H9 (cell line): Measurements from ENCODE around the gene CPXM2. TPM values are rescaled to one million over a fixed set of nuclear protein-coding genes. Genes with fewer than 3 reads are reported as not detected.

ENCODE experiments used
- DNase-seq: peaks from one replicate; pipeline ENCODE4 v3.0.0-alpha.2; 2017
- H2AFZ ChIP-seq: one replicate; pipeline ENCODE4 v1.6.1; 2013; ENCODE audit warnings: mild to moderate bottlenecking, low read length, control low read depth, moderate library complexity
- H2AK5ac ChIP-seq: 2 replicates; pipeline ENCODE4 v1.6.1; 2013; ENCODE audit warnings: low read length, control low read depth, mixed read lengths; ENCODE audit not compliant: insufficient read length
- H2BK120ac ChIP-seq: one replicate; pipeline ENCODE4 v1.6.1; 2013; ENCODE audit warnings: low read depth, mild to moderate bottlenecking, low read length, control low read depth, inconsistent platforms; ENCODE audit not compliant: poor library complexity, severe bottlenecking
- H2BK12ac ChIP-seq: 2 replicates; pipeline ENCODE4 v1.6.1; 2013; ENCODE audit warnings: low read length, control low read depth, mixed read lengths, low read depth; ENCODE audit not compliant: insufficient read length
- H2BK15ac ChIP-seq: 2 replicates; pipeline ENCODE4 v1.6.1; 2013; ENCODE audit warnings: low read depth, low read length, control low read depth
- H2BK20ac ChIP-seq: one replicate; pipeline ENCODE4 v1.6.1; 2013; ENCODE audit warnings: low read depth, mild to moderate bottlenecking, low read length, control low read depth, inconsistent platforms; ENCODE audit not compliant: poor library complexity, severe bottlenecking
- H2BK5ac ChIP-seq: 2 replicates; pipeline ENCODE4 v1.6.1; 2013; ENCODE audit warnings: low read length, control low read depth, mixed read lengths; ENCODE audit not compliant: insufficient read length
- H3K14ac ChIP-seq: 2 replicates; pipeline ENCODE4 v1.6.1; 2013; ENCODE audit warnings: low read length, control low read depth; ENCODE audit not compliant: insufficient read depth
- H3K18ac ChIP-seq: 2 replicates; pipeline ENCODE4 v1.6.1; 2013; ENCODE audit warnings: low read depth, mild to moderate bottlenecking, mixed read lengths, low read length, control low read depth; ENCODE audit not compliant: insufficient read length
- H3K23ac ChIP-seq: 2 replicates; pipeline ENCODE4 v1.6.1; 2013; ENCODE audit warnings: low read length, control low read depth, mixed read lengths, low read depth; ENCODE audit not compliant: insufficient read length
- H3K23me2 ChIP-seq: 2 replicates; pipeline ENCODE4 v1.6.1; 2013; ENCODE audit warnings: low read depth, mild to moderate bottlenecking, mixed read lengths, low read length, control low read depth; ENCODE audit not compliant: insufficient read length, poor library complexity, severe bottlenecking
- H3K27ac ChIP-seq: 2 replicates; pipeline ENCODE4 v1.5.1; 2013; ENCODE audit warnings: low read length, control low read depth, mixed read lengths, low read depth; ENCODE audit not compliant: insufficient read length
- H3K27me3 ChIP-seq: 2 replicates; pipeline ENCODE4 v1.6.1; 2013; ENCODE audit warnings: low read length, control low read depth, inconsistent platforms; ENCODE audit not compliant: insufficient read depth
- H3K4ac ChIP-seq: 2 replicates; pipeline ENCODE4 v1.6.1; 2013; ENCODE audit warnings: low read depth, mild to moderate bottlenecking, control low read depth, inconsistent platforms, low read length, moderate library complexity
- H3K4me1 ChIP-seq: 2 replicates; pipeline ENCODE4 v1.6.1; 2013; ENCODE audit warnings: low read length, control low read depth, inconsistent platforms; ENCODE audit not compliant: insufficient read depth
- H3K4me2 ChIP-seq: 2 replicates; pipeline ENCODE4 v1.6.1; 2013; ENCODE audit warnings: low read length, control low read depth, mixed read lengths; ENCODE audit not compliant: insufficient read length, insufficient read depth
- H3K56ac ChIP-seq: 2 replicates; pipeline ENCODE4 v1.6.1; 2013; ENCODE audit warnings: low read depth, mild to moderate bottlenecking, mixed read lengths, low read length, control low read depth; ENCODE audit not compliant: insufficient read length
- H3K79me1 ChIP-seq: 2 replicates; pipeline ENCODE4 v1.6.1; 2013; ENCODE audit warnings: low read depth, mild to moderate bottlenecking, moderate library complexity, low read length, control low read depth, inconsistent platforms; ENCODE audit not compliant: insufficient read depth, poor library complexity, severe bottlenecking
- H3K79me2 ChIP-seq: 2 replicates; pipeline ENCODE4 v1.6.1; 2013; ENCODE audit warnings: low read length, control low read depth, inconsistent platforms; ENCODE audit not compliant: insufficient read depth
- H3K9ac ChIP-seq: 2 replicates; pipeline ENCODE4 v1.6.1; 2013; ENCODE audit warnings: low read length, control low read depth, mixed read lengths; ENCODE audit not compliant: insufficient read length; ENCODE audit errors: extremely low read depth
- H3K9me3 ChIP-seq: one replicate; pipeline ENCODE4 v1.6.1; 2013; ENCODE audit warnings: low read depth, low read length, inconsistent platforms; ENCODE audit not compliant: control insufficient read depth
- H3T11ph ChIP-seq: one replicate; pipeline ENCODE4 v1.6.1; 2013; ENCODE audit warnings: mild to moderate bottlenecking, low read length, control low read depth, inconsistent platforms
- H4K20me1 ChIP-seq: one replicate; pipeline ENCODE4 v1.6.1; 2013; ENCODE audit not compliant: control insufficient read depth, insufficient read length, insufficient read depth
- H4K5ac ChIP-seq: 2 replicates; pipeline ENCODE4 v1.6.1; 2013; ENCODE audit warnings: low read depth, mild to moderate bottlenecking, mixed read lengths, low read length, control low read depth; ENCODE audit not compliant: insufficient read length
- H4K8ac ChIP-seq: replicated peaks from 2 replicates; pipeline ENCODE4 v1.6.1; 2013; ENCODE audit warnings: low read length, control low read depth, mixed read lengths, low read depth; ENCODE audit not compliant: insufficient read length
- H4K91ac ChIP-seq: 2 replicates; pipeline ENCODE4 v1.6.1; 2013; ENCODE audit warnings: low read depth, mild to moderate bottlenecking, moderate library complexity, mixed read lengths, low read length, control low read depth; ENCODE audit not compliant: insufficient read length
- H3K27ac Mint-ChIP-seq, 3 experiments: 2 replicates in 2 of 3; 3 replicates in 1 of 3; pipeline ENCODE4 v1.8.0; 2020 to 2021; ENCODE audit warnings: mixed read lengths in 3 of 3, mild to moderate bottlenecking in 1 of 3, moderate library complexity in 1 of 3
- H3K27me3 Mint-ChIP-seq: 2 replicates; pipeline ENCODE4 v1.8.0; 2021; ENCODE audit warnings: low read depth, mild to moderate bottlenecking, moderate library complexity, mixed read lengths
- H3K36me3 Mint-ChIP-seq, 3 experiments: 2 replicates in 2 of 3; 3 replicates in 1 of 3; pipeline ENCODE4 v1.8.0; 2020 to 2021; ENCODE audit warnings: low read depth in 3 of 3, mixed read lengths in 3 of 3; ENCODE audit not compliant: insufficient read depth in 1 of 3
- H3K4me1 Mint-ChIP-seq, 2 experiments: 2 replicates each; pipeline ENCODE4 v1.8.0; 2020; ENCODE audit warnings: mixed read lengths in 2 of 2
- H3K4me3 Mint-ChIP-seq, 2 experiments: 2 replicates in 1 of 2; 3 replicates in 1 of 2; pipeline ENCODE4 v1.8.0; 2020 to 2021; ENCODE audit warnings: mild to moderate bottlenecking in 2 of 2, mixed read lengths in 2 of 2, moderate library complexity in 1 of 2
- H3K9me3 Mint-ChIP-seq, 2 experiments: 2 replicates in 1 of 2; 3 replicates in 1 of 2; pipeline ENCODE4 v1.8.0; 2020; ENCODE audit warnings: mild to moderate bottlenecking in 2 of 2, mixed read lengths in 2 of 2, moderate library complexity in 1 of 2
- WGBS: extraction: QIAGEN DNeasy Blood & Tissue Kit; methylation state at CpG from one replicate; pipeline ENCODE4 v1.1.7; 2013; ENCODE audit warnings: missing lambda C conversion rate, low lambda C conversion rate, mixed read lengths; ENCODE audit not compliant: insufficient read length; ENCODE audit errors: extremely low coverage; 5-methylcytosine and 5-hydroxymethylcytosine counted together
- total RNA-seq: library from RNA; stranded (reverse); gene quantifications from 2 replicates; pipeline ENCODE4 v1.2.1, GENCODE V29; 2021
- TF ChIP-seq, protein P1 (sequence below): fragments of 200-600 bp; sonication (generic); conservative IDR thresholded peaks from 3 replicates; pipeline ENCODE4 v1.8.0; 2021; ENCODE audit warnings: antibody characterized with exemption, mild to moderate bottlenecking

CPXM2 gene
- total RNA-seq, 1 experiment from 2014 or later: 1.7 TPM

DNA sequence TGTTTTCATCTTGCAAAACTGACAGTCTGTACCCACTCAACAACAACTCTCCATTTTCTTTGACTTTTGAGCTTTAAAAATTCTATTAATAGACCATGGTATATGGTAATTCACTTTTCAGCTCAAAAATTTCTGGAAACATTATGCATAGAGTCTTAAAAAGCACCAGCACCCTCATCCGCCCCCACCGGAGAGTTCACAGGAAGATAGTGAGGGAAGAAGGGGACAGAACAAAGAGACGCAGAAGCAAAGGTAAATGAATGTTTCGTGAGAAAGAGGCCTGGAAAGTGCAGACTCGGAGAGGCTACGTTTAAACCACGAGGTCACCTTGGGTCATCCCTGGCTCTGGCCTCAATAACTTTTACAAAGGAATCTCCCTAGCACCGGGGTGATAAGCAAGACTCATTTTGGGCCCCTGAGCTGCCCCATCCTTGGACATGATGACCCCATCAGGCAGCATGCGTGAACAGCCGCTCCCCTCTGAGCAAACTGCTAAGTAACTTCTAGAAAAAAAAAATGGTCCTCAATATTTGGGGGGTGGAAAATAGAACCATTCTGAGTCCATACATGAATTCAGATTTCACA is 96.3 kb downstream of the CPXM2 start:
- no peak overlapping the region for H3K27ac Mint-ChIP-seq
- peaks cover 6% of the 10 kb centered on the region for H3K9me3 ChIP-seq

More for the DNA sequence above, 96.3 kb downstream of the CPXM2 start:
- no peak overlapping the region for H3K4me2 ChIP-seq
- H3K14ac ChIP-seq: no peak overlapping the region
- H2BK12ac ChIP-seq: no peak overlapping the region
- no peak overlapping the region for H3K4ac ChIP-seq
- H3K36me3 Mint-ChIP-seq: peaks cover 11 to 22% (median 17%) of the 10 kb centered on the region in 3 experiments
- TF ChIP-seq, protein P1, sequence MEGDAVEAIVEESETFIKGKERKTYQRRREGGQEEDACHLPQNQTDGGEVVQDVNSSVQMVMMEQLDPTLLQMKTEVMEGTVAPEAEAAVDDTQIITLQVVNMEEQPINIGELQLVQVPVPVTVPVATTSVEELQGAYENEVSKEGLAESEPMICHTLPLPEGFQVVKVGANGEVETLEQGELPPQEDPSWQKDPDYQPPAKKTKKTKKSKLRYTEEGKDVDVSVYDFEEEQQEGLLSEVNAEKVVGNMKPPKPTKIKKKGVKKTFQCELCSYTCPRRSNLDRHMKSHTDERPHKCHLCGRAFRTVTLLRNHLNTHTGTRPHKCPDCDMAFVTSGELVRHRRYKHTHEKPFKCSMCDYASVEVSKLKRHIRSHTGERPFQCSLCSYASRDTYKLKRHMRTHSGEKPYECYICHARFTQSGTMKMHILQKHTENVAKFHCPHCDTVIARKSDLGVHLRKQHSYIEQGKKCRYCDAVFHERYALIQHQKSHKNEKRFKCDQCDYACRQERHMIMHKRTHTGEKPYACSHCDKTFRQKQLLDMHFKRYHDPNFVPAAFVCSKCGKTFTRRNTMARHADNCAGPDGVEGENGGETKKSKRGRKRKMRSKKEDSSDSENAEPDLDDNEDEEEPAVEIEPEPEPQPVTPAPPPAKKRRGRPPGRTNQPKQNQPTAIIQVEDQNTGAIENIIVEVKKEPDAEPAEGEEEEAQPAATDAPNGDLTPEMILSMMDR: no peak
- no peak overlapping the region for H2AK5ac ChIP-seq
- no peak overlapping the region for H4K91ac ChIP-seq
- H3K4me1 Mint-ChIP-seq: peaks cover 39 to 40% of the 10 kb centered on the region in 2 experiments
- no peaks in the 10 kb centered on the region for H3K79me1 ChIP-seq
- H4K20me1 ChIP-seq: no peaks in the 10 kb centered on the region
- H3K4me1 ChIP-seq: peaks cover 14% of the 10 kb centered on the region
- no peaks in the 10 kb centered on the region for H3K79me2 ChIP-seq
- H3K27me3 Mint-ChIP-seq: peaks cover 16% of the 10 kb centered on the region
- H3K9ac ChIP-seq: no peak overlapping the region
- H3K27me3 ChIP-seq: no peaks in the 10 kb centered on the region
- no peak overlapping the region for H3K27ac ChIP-seq
- H3K9me3 Mint-ChIP-seq: peaks cover 11 to 15% of the 10 kb centered on the region in 2 experiments
- no peak for DNase-seq
- no peak overlapping the region for H2BK5ac ChIP-seq
- no peak overlapping the region for H3K23ac ChIP-seq
- no peak overlapping the region for H2BK15ac ChIP-seq
- WGBS: no CpG with 5 or more reads among the region's 10 CpGs
- H3K56ac ChIP-seq: no peak overlapping the region
- no peak overlapping the region for H2BK20ac ChIP-seq
- no peak overlapping the region for H4K5ac ChIP-seq
- H2BK120ac ChIP-seq: no peak overlapping the region
- no peak overlapping the region for H2AFZ ChIP-seq
- H4K8ac ChIP-seq: no peak overlapping the region
- no peak overlapping the region for H3K4me3 Mint-ChIP-seq
- H3K23me2 ChIP-seq: no peaks in the 10 kb centered on the region
- no peak overlapping the region for H3K18ac ChIP-seq
- H3T11ph ChIP-seq: no peak overlapping the region
